GM18526 (cell line): Measurements from ENCODE around the gene CAMK1D.

ENCODE experiments used
- POLR2A ChIP-seq: IDR thresholded peaks from 3 replicates; pipeline ENCODE4 v1.6.1; 2011; ENCODE audit not compliant: insufficient read length; ENCODE audit errors: extremely low read depth

Gene CAMK1D

GRCh38 chr10:12822126-12822892 is 473.0 kb downstream of the CAMK1D start:
- TF ChIP-seq POLR2A = no peak

- no peak for TF ChIP-seq POLR2A
Observed at GRCh38 chr10:12822893-12823170, 473.5 kb downstream of the CAMK1D start.

GRCh38 chr10:12823328-12823727 is 474.0 kb downstream of the CAMK1D start:
- TF ChIP-seq POLR2A = no peak

- no peak for TF ChIP-seq POLR2A
Observed at GRCh38 chr10:12825260-12825849, 476.0 kb downstream of the CAMK1D start.

GRCh38 chr10:12826800-12827372 is 477.5 kb downstream of the CAMK1D start:
- TF ChIP-seq POLR2A = no peak

GRCh38 chr10:12828736-12829135 is 479.4 kb downstream of the CAMK1D start:
- TF ChIP-seq POLR2A = no peak

- TF ChIP-seq POLR2A = no peak
Observed at GRCh38 chr10:12829831-12830390, 480.6 kb downstream of the CAMK1D start.

- no peak for TF ChIP-seq POLR2A
Observed at GRCh38 chr10:12832096-12832495, 482.7 kb downstream of the CAMK1D start.

GRCh38 chr10:12833451-12833850 is 484.1 kb downstream of the CAMK1D start:
- no peak for TF ChIP-seq POLR2A

- no peak for TF ChIP-seq POLR2A
Observed at GRCh38 chr10:12834116-12834665, 484.8 kb downstream of the CAMK1D start.

- TF ChIP-seq POLR2A = no peak
Observed at GRCh38 chr10:12834721-12835120, 485.4 kb downstream of the CAMK1D start.

GRCh38 chr10:12835709-12836108 is 486.4 kb downstream of the CAMK1D start:
- TF ChIP-seq POLR2A = no peak

- TF ChIP-seq POLR2A = no peak
Observed at GRCh38 chr10:12838366-12838765, 489.0 kb downstream of the CAMK1D start.

GRCh38 chr10:12838995-12839927 is 489.9 kb downstream of the CAMK1D start:
- TF ChIP-seq POLR2A = no peak
